GM13977 (cell line): ENCODE data around the gene CHRNA1.

Experiments
- DNase-seq: peaks from one replicate; pipeline ENCODE4 v3.0.0; 2012; ENCODE audit warnings: low spot score
- CTCF ChIP-seq: IDR thresholded peaks from 2 replicates; pipeline ENCODE4 v1.5.1; 2012; ENCODE audit warnings: mild to moderate bottlenecking, control low read depth; ENCODE audit not compliant: insufficient read depth; ENCODE audit errors: extremely low read depth, missing control alignments
- in situ Hi-C: fragments of 300-500 bp; cut with MboI; formaldehyde crosslinking; loops from one replicate; pipeline ENCODE4 v1.12.0; 2022; ENCODE audit warnings: low sequenced_read_pairs, low pct_unique_long_range_greater_than_20kb, mixed read lengths, inconsistent platforms; ENCODE audit not compliant: unreplicated experiment

CHRNA1 gene

GRCh38 chr2:174791020-174791419 is 26.7 kb upstream of the CHRNA1 start:
- in situ Hi-C loops = no loop called here
- TF ChIP-seq CTCF = no peak
- no peak for DNase-seq

GRCh38 chr2:174789001-174789400 is 24.7 kb upstream of the CHRNA1 start:
- TF ChIP-seq CTCF = no peak
- in situ Hi-C loops = no loop called here
- DNase-seq = no peak

GRCh38 chr2:174788291-174788929 is 24.1 kb upstream of the CHRNA1 start:
- no peak for DNase-seq
- in situ Hi-C loops = no loop called here
- no peak for TF ChIP-seq CTCF

GRCh38 chr2:174787487-174788205 is 23.4 kb upstream of the CHRNA1 start:
- no peak for TF ChIP-seq CTCF
- in situ Hi-C loops = no loop called here
- DNase-seq = no peak

- in situ Hi-C loops = no loop called here
- no peak for TF ChIP-seq CTCF
- DNase-seq = no peak
Observed at GRCh38 chr2:174786066-174786725, 21.9 kb upstream of the CHRNA1 start.

- DNase-seq = no peak
- in situ Hi-C loops = no loop called here
- no peak for TF ChIP-seq CTCF
Observed at GRCh38 chr2:174785481-174785880, 21.2 kb upstream of the CHRNA1 start.
